ENCODE results near the gene DBF4B. TPM values are rescaled to one million over a fixed set of nuclear protein-coding genes. Genes with fewer than 3 reads are reported as not detected.

Gene DBF4B
- total RNA-seq, 1 donor from 2014 or later, result 16.4 TPM

GRCh38 chr17:44777394-44778348 is 69.2 kb downstream of the DBF4B start:
- Histone ChIP-seq H3K27me3 (peaks cover 20% of the 10 kb centered on the region), H3K4me2 (no peak overlapping the region), H3K4me1 (peaks cover 16% of the 10 kb centered on the region), H3K4me3 (no peak overlapping the region), H3F3A (ENCODE audit: low read depth) (peaks cover 14% of the 10 kb centered on the region), H4K20me1 (ENCODE audit: low read depth) (no peaks in the 10 kb centered on the region), H3K9me3 (ENCODE audit: low read depth) (no peaks in the 10 kb centered on the region), H3K27ac (no peak overlapping the region), H3K36me3 (no peaks in the 10 kb centered on the region), H3K79me2 (ENCODE audit: low read depth) (no peaks in the 10 kb centered on the region), H3K9ac (no peak overlapping the region), H2AFZ (replicated peaks) (no peak overlapping the region)
- no peak overlapping the region for H3K27ac Mint-ChIP-seq
- peaks cover 7% of the 10 kb centered on the region for H3K27me3 Mint-ChIP-seq (ENCODE audit: insufficient read depth, low read depth)
- peaks cover 16% of the 10 kb centered on the region for H3K4me1 Mint-ChIP-seq
- no peaks in the 10 kb centered on the region for H3K36me3 Mint-ChIP-seq
- DNase-seq (ENCODE audit: low spot score), result no peak
- no peak for TF ChIP-seq CTCF (IDR thresholded peaks at IDR 0.05)
- TF ChIP-seq EZH2 (IDR thresholded peaks at IDR 0.05), result no peak
- no peak for TF ChIP-seq EZH2phosphoT487 (IDR thresholded peaks at IDR 0.05)
- H3K9me3 Mint-ChIP-seq, result peaks cover 3% of the 10 kb centered on the region
- H3K4me3 Mint-ChIP-seq, result peak overlapping the region; percentile 55

DNA sequence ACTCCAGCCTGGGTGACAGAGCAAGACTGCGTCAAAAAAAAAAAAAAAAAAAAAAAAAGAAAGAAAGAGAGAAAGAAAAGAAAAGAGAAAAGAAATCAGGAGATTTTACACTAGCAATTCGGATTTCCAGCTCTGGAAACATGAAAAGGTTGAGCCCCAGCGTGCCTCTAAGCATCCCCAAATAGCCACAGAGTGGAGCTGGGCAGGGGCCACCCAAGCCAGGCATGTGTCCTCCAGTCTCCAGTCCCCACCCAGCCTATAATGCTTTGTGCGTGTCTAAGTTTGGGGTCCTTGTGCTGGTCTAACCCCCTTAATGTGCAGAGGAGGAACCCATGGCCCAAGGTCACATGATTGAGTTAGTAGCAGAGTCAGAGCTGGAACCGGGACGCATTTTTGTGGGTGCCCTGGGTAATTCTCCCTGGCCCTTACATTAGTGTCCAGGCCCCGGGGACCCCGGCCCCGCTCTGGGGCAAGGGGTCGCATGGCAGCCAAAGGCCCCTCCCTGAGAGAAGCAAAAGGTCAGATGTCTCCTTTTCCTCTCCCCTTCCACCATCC is 70.3 kb downstream of the DBF4B start:
- Histone ChIP-seq H4K20me1 (ENCODE audit: low read depth) (no peaks in the 10 kb centered on the region), H3K9me3 (ENCODE audit: low read depth) (no peaks in the 10 kb centered on the region), H3K4me3 (peak overlapping the region; percentile 60), H3K9ac (no peak overlapping the region), H3K27ac (no peak overlapping the region), H3F3A (ENCODE audit: low read depth) (peaks cover 16% of the 10 kb centered on the region), H3K36me3 (no peaks in the 10 kb centered on the region), H3K27me3 (peaks cover 20% of the 10 kb centered on the region), H2AFZ (replicated peaks) (peak overlapping the region; percentile 75), H3K4me2 (peak overlapping the region; percentile 81), H3K4me1 (peaks cover 17% of the 10 kb centered on the region), H3K79me2 (ENCODE audit: low read depth) (no peaks in the 10 kb centered on the region)
- peaks cover 18% of the 10 kb centered on the region for H3K4me1 Mint-ChIP-seq
- peak overlapping the region; percentile 46 for H3K4me3 Mint-ChIP-seq
- no peaks in the 10 kb centered on the region for H3K36me3 Mint-ChIP-seq
- DNase-seq (ENCODE audit: low spot score), result no peak
- H3K9me3 Mint-ChIP-seq, result no peaks in the 10 kb centered on the region
- H3K27ac Mint-ChIP-seq, result no peak overlapping the region
- TF ChIP-seq CTCF (IDR thresholded peaks at IDR 0.05) (no peak), EZH2phosphoT487 (IDR thresholded peaks at IDR 0.05) (no peak), EZH2 (IDR thresholded peaks at IDR 0.05) (no peak)
- H3K27me3 Mint-ChIP-seq (ENCODE audit: insufficient read depth, low read depth), result peaks cover 7% of the 10 kb centered on the region

GRCh38 chr17:44779211-44780025 is 71.0 kb downstream of the DBF4B start:
- peak overlapping the region; percentile 33 for H3K27ac Mint-ChIP-seq
- no peaks in the 10 kb centered on the region for H3K9me3 Mint-ChIP-seq
- Histone ChIP-seq H3K4me1 (peaks cover 17% of the 10 kb centered on the region), H3K79me2 (ENCODE audit: low read depth) (no peaks in the 10 kb centered on the region), H3K4me3 (peak overlapping the region; percentile 60), H3K27me3 (peaks cover 20% of the 10 kb centered on the region), H3K27ac (no peak overlapping the region), H3F3A (ENCODE audit: low read depth) (peaks cover 16% of the 10 kb centered on the region), H3K4me2 (peak overlapping the region; percentile 81), H3K9me3 (ENCODE audit: low read depth) (no peaks in the 10 kb centered on the region), H3K36me3 (no peaks in the 10 kb centered on the region), H4K20me1 (ENCODE audit: low read depth) (no peaks in the 10 kb centered on the region), H2AFZ (replicated peaks) (peak overlapping the region; percentile 75), H3K9ac (no peak overlapping the region)
- H3K36me3 Mint-ChIP-seq, result no peaks in the 10 kb centered on the region
- DNase-seq (ENCODE audit: low spot score), result peak; percentile 85
- TF ChIP-seq EZH2phosphoT487 (IDR thresholded peaks at IDR 0.05) (no peak), CTCF (IDR thresholded peaks at IDR 0.05) (peak; percentile 81), EZH2 (IDR thresholded peaks at IDR 0.05) (no peak)
- H3K27me3 Mint-ChIP-seq (ENCODE audit: insufficient read depth, low read depth), result peaks cover 7% of the 10 kb centered on the region
- H3K4me1 Mint-ChIP-seq, result peaks cover 18% of the 10 kb centered on the region
- H3K4me3 Mint-ChIP-seq, result peak overlapping the region; percentile 46

Data from neural progenitor cell (in vitro differentiated cells).